ENCODE measurements around the gene USP54. TPM values are rescaled to one million over a fixed set of nuclear protein-coding genes. Genes with fewer than 3 reads are reported as not detected.

USP54 gene
- total and polyA plus RNA-seq, 2 donors (not counting 1 experiment from before 2014, with no cell fraction given), result 7.8 to 9.9 TPM

DNA sequence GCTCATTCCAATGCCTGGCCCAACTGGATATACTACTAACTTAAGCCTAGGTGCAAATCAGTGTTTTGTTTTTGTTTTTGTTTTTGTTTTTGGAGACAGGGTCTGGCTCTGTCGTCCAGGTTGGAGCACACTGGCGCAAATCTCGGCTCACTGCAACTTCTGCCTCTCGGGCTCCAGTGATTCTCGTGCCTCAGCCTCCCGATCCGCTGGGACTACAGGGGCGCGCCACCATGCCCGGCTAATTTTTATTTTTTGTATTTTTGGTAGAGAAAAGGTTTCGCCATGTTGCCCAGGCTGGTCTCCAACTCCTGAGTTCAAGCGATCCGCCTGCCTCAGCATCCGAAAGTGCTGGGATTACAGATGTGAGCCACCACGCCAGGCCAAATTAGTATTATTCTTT is 96.9 kb downstream of the USP54 start:
- H3K4me1 ChIP-seq (ENCODE audit: control insufficient read depth, extremely low read depth, insufficient read depth, low read length), result peaks cover 5% of the 10 kb centered on the region
- H3K36me3 ChIP-seq (ENCODE audit: control insufficient read depth, insufficient read depth, low read length), result no peaks in the 10 kb centered on the region
- H3K9me3 ChIP-seq (ENCODE audit: control insufficient read depth, insufficient read depth, low read depth, low read length), result no peaks in the 10 kb centered on the region
- no peak overlapping the region for H3K9ac ChIP-seq (ENCODE audit: insufficient read depth, low read length)
- H3K27me3 ChIP-seq (ENCODE audit: control insufficient read depth, insufficient read depth, low read length), result no peaks in the 10 kb centered on the region
- TF ChIP-seq, protein P1, sequence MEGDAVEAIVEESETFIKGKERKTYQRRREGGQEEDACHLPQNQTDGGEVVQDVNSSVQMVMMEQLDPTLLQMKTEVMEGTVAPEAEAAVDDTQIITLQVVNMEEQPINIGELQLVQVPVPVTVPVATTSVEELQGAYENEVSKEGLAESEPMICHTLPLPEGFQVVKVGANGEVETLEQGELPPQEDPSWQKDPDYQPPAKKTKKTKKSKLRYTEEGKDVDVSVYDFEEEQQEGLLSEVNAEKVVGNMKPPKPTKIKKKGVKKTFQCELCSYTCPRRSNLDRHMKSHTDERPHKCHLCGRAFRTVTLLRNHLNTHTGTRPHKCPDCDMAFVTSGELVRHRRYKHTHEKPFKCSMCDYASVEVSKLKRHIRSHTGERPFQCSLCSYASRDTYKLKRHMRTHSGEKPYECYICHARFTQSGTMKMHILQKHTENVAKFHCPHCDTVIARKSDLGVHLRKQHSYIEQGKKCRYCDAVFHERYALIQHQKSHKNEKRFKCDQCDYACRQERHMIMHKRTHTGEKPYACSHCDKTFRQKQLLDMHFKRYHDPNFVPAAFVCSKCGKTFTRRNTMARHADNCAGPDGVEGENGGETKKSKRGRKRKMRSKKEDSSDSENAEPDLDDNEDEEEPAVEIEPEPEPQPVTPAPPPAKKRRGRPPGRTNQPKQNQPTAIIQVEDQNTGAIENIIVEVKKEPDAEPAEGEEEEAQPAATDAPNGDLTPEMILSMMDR (conservative IDR thresholded peaks at IDR 0.05 in 1 of 2, IDR thresholded peaks at IDR 0.05 in 1 of 2; ENCODE audit: low read depth in 1 of 2, low read length in 2 of 2), result no peak
- no peak for TF ChIP-seq EZH2 (IDR thresholded peaks at IDR 0.05; ENCODE audit: low read length, missing control alignments)
- peak overlapping the region; percentile 86 for H3K27ac ChIP-seq (ENCODE audit: insufficient read depth, low read length)
- DNase-seq (ENCODE audit: low read depth in 2 of 2), result no peak
- H3K4me2 ChIP-seq (ENCODE audit: extremely low read depth, insufficient read depth, low read length), result peak overlapping the region; percentile 84
- H2AFZ ChIP-seq (ENCODE audit: low read length), result no peak overlapping the region
- no peaks in the 10 kb centered on the region for H4K20me1 ChIP-seq (ENCODE audit: control insufficient read depth, extremely low read depth, insufficient read depth, low read length)
- H3K79me2 ChIP-seq (ENCODE audit: control insufficient read depth, insufficient read depth, low read length), result peaks cover 56% of the 10 kb centered on the region
- peak overlapping the region in 3 of 4 experiments; percentile 62 to 96 (median 92) for H3K4me3 ChIP-seq (replicated peaks in 1 of 4; ENCODE audit: control extremely low read depth in 1 of 4, insufficient read depth in 1 of 4, low read depth in 3 of 4, low read length in 4 of 4)

DNA sequence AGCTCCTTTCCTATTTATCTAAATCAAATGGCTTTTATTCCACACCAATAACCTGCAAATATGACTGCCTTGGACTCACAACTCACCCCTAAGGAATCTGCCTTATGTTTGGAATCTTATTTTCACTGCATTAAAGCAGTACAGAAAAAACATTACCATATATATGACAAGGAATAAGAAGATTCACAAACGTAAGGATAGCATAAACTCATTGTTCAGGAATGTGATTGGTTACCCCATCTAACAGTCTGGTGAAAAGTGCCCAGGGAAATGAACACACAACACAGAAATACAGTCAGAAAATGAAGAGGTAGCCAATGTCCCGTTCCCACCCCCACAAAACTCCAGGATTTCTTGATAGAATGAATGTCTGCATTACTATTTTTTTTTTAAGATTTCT is 97.4 kb downstream of the USP54 start:
- peak overlapping the region; percentile 4 for H3K27ac ChIP-seq (ENCODE audit: insufficient read depth, low read length)
- peak overlapping the region; percentile 78 for H3K4me2 ChIP-seq (ENCODE audit: extremely low read depth, insufficient read depth, low read length)
- no peaks in the 10 kb centered on the region for H4K20me1 ChIP-seq (ENCODE audit: control insufficient read depth, extremely low read depth, insufficient read depth, low read length)
- H3K9me3 ChIP-seq (ENCODE audit: control insufficient read depth, insufficient read depth, low read depth, low read length), result no peaks in the 10 kb centered on the region
- H3K79me2 ChIP-seq (ENCODE audit: control insufficient read depth, insufficient read depth, low read length), result peaks cover 60% of the 10 kb centered on the region
- peak; percentile 37 to 71 for DNase-seq (ENCODE audit: low read depth in 2 of 2)
- no peaks in the 10 kb centered on the region for H3K27me3 ChIP-seq (ENCODE audit: control insufficient read depth, insufficient read depth, low read length)
- peak overlapping the region; percentile 0 to 92 (median 27) for H3K4me3 ChIP-seq (replicated peaks in 1 of 4; ENCODE audit: control extremely low read depth in 1 of 4, insufficient read depth in 1 of 4, low read depth in 3 of 4, low read length in 4 of 4)
- no peaks in the 10 kb centered on the region for H3K36me3 ChIP-seq (ENCODE audit: control insufficient read depth, insufficient read depth, low read length)
- H2AFZ ChIP-seq (ENCODE audit: low read length), result no peak overlapping the region
- peaks cover 5% of the 10 kb centered on the region for H3K4me1 ChIP-seq (ENCODE audit: control insufficient read depth, extremely low read depth, insufficient read depth, low read length)
- H3K9ac ChIP-seq (ENCODE audit: insufficient read depth, low read length), result no peak overlapping the region
- no peak for TF ChIP-seq EZH2 (IDR thresholded peaks at IDR 0.05; ENCODE audit: low read length, missing control alignments)
- TF ChIP-seq, protein P1 (conservative IDR thresholded peaks at IDR 0.05 in 1 of 2, IDR thresholded peaks at IDR 0.05 in 1 of 2; ENCODE audit: low read depth in 1 of 2, low read length in 2 of 2), result no peak

DNA sequence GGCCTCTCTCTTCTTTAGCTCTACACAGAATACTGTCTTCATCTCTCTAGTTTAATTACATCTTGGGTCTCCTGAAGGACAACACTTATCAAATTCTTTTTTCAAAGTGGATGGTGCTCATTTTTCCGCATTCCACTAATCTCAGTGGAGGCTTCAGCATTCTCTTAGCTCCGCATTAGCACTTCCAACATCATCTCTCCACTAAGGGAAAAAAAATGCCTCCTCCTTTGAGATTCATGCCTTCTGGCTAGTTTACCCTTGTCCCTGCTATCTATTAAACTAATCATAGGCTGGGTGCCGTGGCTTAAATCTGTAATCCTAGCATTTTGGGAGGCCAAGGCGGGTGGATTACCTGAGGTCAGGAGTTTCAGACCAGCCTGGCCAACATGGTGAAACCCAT is 104.5 kb downstream of the USP54 start:
- Histone ChIP-seq H4K20me1 (ENCODE audit: control insufficient read depth, extremely low read depth, insufficient read depth, low read length) (no peaks in the 10 kb centered on the region), H3K9me3 (ENCODE audit: control insufficient read depth, insufficient read depth, low read depth, low read length) (no peaks in the 10 kb centered on the region), H3K36me3 (ENCODE audit: control insufficient read depth, insufficient read depth, low read length) (peaks cover 2% of the 10 kb centered on the region), H3K4me2 (ENCODE audit: extremely low read depth, insufficient read depth, low read length) (no peak overlapping the region), H2AFZ (ENCODE audit: low read length) (no peak overlapping the region), H3K79me2 (ENCODE audit: control insufficient read depth, insufficient read depth, low read length) (peaks cover 33% of the 10 kb centered on the region), H3K27ac (ENCODE audit: insufficient read depth, low read length) (no peak overlapping the region), H3K4me1 (ENCODE audit: control insufficient read depth, extremely low read depth, insufficient read depth, low read length) (no peaks in the 10 kb centered on the region), H3K9ac (ENCODE audit: insufficient read depth, low read length) (no peak overlapping the region), H3K27me3 (ENCODE audit: control insufficient read depth, insufficient read depth, low read length) (no peaks in the 10 kb centered on the region), H3K4me3 (replicated peaks in 1 of 4; ENCODE audit: control extremely low read depth in 1 of 4, insufficient read depth in 1 of 4, low read depth in 3 of 4, low read length in 4 of 4) (no peak overlapping the region)
- TF ChIP-seq, protein P1 (conservative IDR thresholded peaks at IDR 0.05 in 1 of 2, IDR thresholded peaks at IDR 0.05 in 1 of 2; ENCODE audit: low read depth in 1 of 2, low read length in 2 of 2), result no peak
- TF ChIP-seq EZH2 (IDR thresholded peaks at IDR 0.05; ENCODE audit: low read length, missing control alignments), result no peak
- no peak for DNase-seq (ENCODE audit: low read depth in 2 of 2)
